Fibroblast of lung (primary cell): Measurements from ENCODE around the gene LY6G6F. TPM values are rescaled to one million over a fixed set of nuclear protein-coding genes. Genes with fewer than 3 reads are reported as not detected.

Source experiments
- DNase-seq, 2 donors: peaks; one replicate each; pipeline versions ENCODE4 v3.0.0 to v3.0.0-alpha.2; 2010; ENCODE audit warnings: low read depth in 2 of 2
- H2AFZ ChIP-seq: 2 replicates; pipeline ENCODE4 v1.5.1; 2012; ENCODE audit warnings: low read length, control low read depth, inconsistent platforms
- H3K27ac ChIP-seq: 2 replicates; pipeline ENCODE4 v1.5.1; 2011; ENCODE audit warnings: low read length, control low read depth; ENCODE audit not compliant: insufficient read depth
- H3K27me3 ChIP-seq: 2 replicates; pipeline ENCODE4 v1.5.1; 2011; ENCODE audit warnings: mild to moderate bottlenecking, low read length; ENCODE audit not compliant: control insufficient read depth, insufficient read depth
- H3K36me3 ChIP-seq: 2 replicates; pipeline ENCODE4 v1.5.1; 2011; ENCODE audit warnings: low read length; ENCODE audit not compliant: control insufficient read depth, insufficient read depth
- H3K4me1 ChIP-seq: 2 replicates; pipeline ENCODE4 v1.5.1; 2011; ENCODE audit warnings: low read length; ENCODE audit not compliant: control insufficient read depth, insufficient read depth; ENCODE audit errors: extremely low read depth
- H3K4me2 ChIP-seq: 2 replicates; pipeline ENCODE4 v1.5.1; 2011; ENCODE audit warnings: low read length, control low read depth; ENCODE audit not compliant: insufficient read depth; ENCODE audit errors: extremely low read depth
- H3K4me3 ChIP-seq, 4 experiments: fragments of 200-600 bp in 1 of 4; sonication (generic) in 1 of 4; replicated peaks in 1 of 4; 2 replicates each; pipeline ENCODE4 v1.5.1; 2011 to 2016; ENCODE audit warnings: low read length in 4 of 4, low read depth in 3 of 4, mild to moderate bottlenecking in 3 of 4, control low read depth in 2 of 4, inconsistent platforms in 1 of 4, mixed read lengths in 1 of 4; ENCODE audit not compliant: insufficient read depth in 1 of 4; ENCODE audit errors: control extremely low read depth in 1 of 4
- H3K79me2 ChIP-seq: 2 replicates; pipeline ENCODE4 v1.5.1; 2012; ENCODE audit warnings: mild to moderate bottlenecking, low read length, inconsistent platforms; ENCODE audit not compliant: control insufficient read depth, insufficient read depth
- H3K9ac ChIP-seq: 2 replicates; pipeline ENCODE4 v1.5.1; 2011; ENCODE audit warnings: mild to moderate bottlenecking, low read length, control low read depth; ENCODE audit not compliant: insufficient read depth
- H3K9me3 ChIP-seq: 2 replicates; pipeline ENCODE4 v1.5.1; 2012; ENCODE audit warnings: low read depth, low read length; ENCODE audit not compliant: control insufficient read depth, insufficient read depth
- H4K20me1 ChIP-seq: 2 replicates; pipeline ENCODE4 v1.5.1; 2011; ENCODE audit warnings: low read length; ENCODE audit not compliant: control insufficient read depth, insufficient read depth; ENCODE audit errors: extremely low read depth
- EZH2 ChIP-seq: IDR thresholded peaks from 2 replicates; pipeline ENCODE4 v1.5.1; 2012; ENCODE audit warnings: low read length, control low read depth, mild to moderate bottlenecking; ENCODE audit errors: missing control alignments
- polyA plus RNA-seq, 2 donors: library from polyadenylated mRNA; depleted of rRNA in 1 of 2; stranded (reverse) in 1 of 2; unstranded in 1 of 2; fragments of >200 nt; gene quantifications; 2 replicates each; pipeline ENCODE4 v1.2.1, GENCODE V29; 2011 to 2012; ENCODE audit warnings: missing spikeins in 1 of 2
- total RNA-seq: library from RNA; depleted of rRNA; stranded (reverse); fragments of >200 nt; gene quantifications from 2 replicates; pipeline ENCODE4 v1.2.1, GENCODE V29; 2014
- TF ChIP-seq, protein P1 (sequence below), 2 donors: IDR thresholded peaks in 1 of 2; conservative IDR thresholded peaks in 1 of 2; 1 replicate in 1 of 2; 2 replicates in 1 of 2; pipeline ENCODE4 v1.5.1; 2011 to 2012; ENCODE audit warnings: low read length in 2 of 2, control low read depth in 1 of 2, inconsistent platforms in 1 of 2, low read depth in 1 of 2, mild to moderate bottlenecking in 1 of 2

LY6G6F gene
- total and polyA plus RNA-seq, 2 donors (not counting 1 experiment from before 2014, with no cell fraction given) = not detected

DNA sequence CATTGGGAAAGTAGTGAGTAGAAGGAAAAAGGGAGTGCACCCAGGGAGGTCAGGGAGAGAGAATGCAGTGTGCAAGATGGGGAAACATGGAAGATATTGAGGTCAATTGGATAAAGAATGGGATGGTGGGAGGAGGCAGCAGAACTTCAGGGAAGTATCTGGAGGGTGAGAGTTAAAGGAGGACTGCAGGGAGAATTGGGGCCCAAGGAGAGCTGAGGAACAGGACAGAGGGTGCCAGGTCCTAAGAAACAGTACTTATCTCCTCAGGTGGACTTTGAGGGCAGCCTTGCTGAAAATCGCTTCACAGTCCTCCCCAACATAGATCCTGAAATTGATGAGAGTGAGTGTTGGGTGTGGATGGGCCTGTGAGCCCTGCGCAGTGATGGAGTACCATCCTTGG lies 51.6 kb downstream of the LY6G6F start:
- no peaks in the 10 kb centered on the region for H3K79me2 ChIP-seq
- peaks cover 1% of the 10 kb centered on the region for H3K4me1 ChIP-seq
- no peaks in the 10 kb centered on the region for H3K27me3 ChIP-seq
- DNase-seq = no peak
- no peaks in the 10 kb centered on the region for H3K9me3 ChIP-seq
- no peaks in the 10 kb centered on the region for H4K20me1 ChIP-seq
- no peak overlapping the region for H3K27ac ChIP-seq
- no peak overlapping the region for H2AFZ ChIP-seq
- H3K4me2 ChIP-seq = no peak overlapping the region
- TF ChIP-seq, protein P1, sequence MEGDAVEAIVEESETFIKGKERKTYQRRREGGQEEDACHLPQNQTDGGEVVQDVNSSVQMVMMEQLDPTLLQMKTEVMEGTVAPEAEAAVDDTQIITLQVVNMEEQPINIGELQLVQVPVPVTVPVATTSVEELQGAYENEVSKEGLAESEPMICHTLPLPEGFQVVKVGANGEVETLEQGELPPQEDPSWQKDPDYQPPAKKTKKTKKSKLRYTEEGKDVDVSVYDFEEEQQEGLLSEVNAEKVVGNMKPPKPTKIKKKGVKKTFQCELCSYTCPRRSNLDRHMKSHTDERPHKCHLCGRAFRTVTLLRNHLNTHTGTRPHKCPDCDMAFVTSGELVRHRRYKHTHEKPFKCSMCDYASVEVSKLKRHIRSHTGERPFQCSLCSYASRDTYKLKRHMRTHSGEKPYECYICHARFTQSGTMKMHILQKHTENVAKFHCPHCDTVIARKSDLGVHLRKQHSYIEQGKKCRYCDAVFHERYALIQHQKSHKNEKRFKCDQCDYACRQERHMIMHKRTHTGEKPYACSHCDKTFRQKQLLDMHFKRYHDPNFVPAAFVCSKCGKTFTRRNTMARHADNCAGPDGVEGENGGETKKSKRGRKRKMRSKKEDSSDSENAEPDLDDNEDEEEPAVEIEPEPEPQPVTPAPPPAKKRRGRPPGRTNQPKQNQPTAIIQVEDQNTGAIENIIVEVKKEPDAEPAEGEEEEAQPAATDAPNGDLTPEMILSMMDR (conservative IDR thresholded peaks at IDR 0.05 in 1 of 2, IDR thresholded peaks at IDR 0.05 in 1 of 2; ENCODE audit: low read depth in 1 of 2, low read length in 2 of 2) = no peak
- TF ChIP-seq EZH2 = no peak
- no peak overlapping the region for H3K9ac ChIP-seq
- H3K36me3 ChIP-seq = peaks cover 7% of the 10 kb centered on the region
- H3K4me3 ChIP-seq = no peak overlapping the region

Other genes starting within 250 kb of the LY6G6F start
Only the 30 nearest of the 39 such genes appear.
- 44.3 and 47.5 TPM in 2 replicates for gene NFKBIL1, start 159.3 kb upstream of the LY6G6F start, total RNA-seq
- gene NFKBIL1, start 159.3 kb upstream of the LY6G6F start, polyA plus RNA-seq = 3.7 and 5.1 TPM in 2 replicates
- gene LTA, start 134.6 kb upstream of the LY6G6F start, total RNA-seq = not detected in 2 replicates
- gene LTA, start 134.6 kb upstream of the LY6G6F start, polyA plus RNA-seq = not detected in 2 replicates
- not detected in 2 replicates for gene TNF, start 131.3 kb upstream of the LY6G6F start, total RNA-seq
- gene TNF, start 131.3 kb upstream of the LY6G6F start, polyA plus RNA-seq = not detected in 2 replicates
- gene LTB, start 124.4 kb upstream of the LY6G6F start, total RNA-seq = not detected in 2 replicates
- not detected in 2 replicates for gene LTB, start 124.4 kb upstream of the LY6G6F start, polyA plus RNA-seq
- not detected in 2 replicates for gene LST1, start 120.6 kb upstream of the LY6G6F start, total RNA-seq
- gene LST1, start 120.6 kb upstream of the LY6G6F start, polyA plus RNA-seq = not detected in 2 replicates
- not detected in 2 replicates for gene NCR3, start 113.9 kb upstream of the LY6G6F start, total RNA-seq
- gene NCR3, start 113.9 kb upstream of the LY6G6F start, polyA plus RNA-seq = not detected in 2 replicates
- not detected in 2 replicates for gene AIF1, start 91.6 kb upstream of the LY6G6F start, total RNA-seq
- gene AIF1, start 91.6 kb upstream of the LY6G6F start, polyA plus RNA-seq = not detected in 2 replicates
- gene PRRC2A, start 86.2 kb upstream of the LY6G6F start, total RNA-seq = 22.9 and 46.6 TPM in 2 replicates
- gene PRRC2A, start 86.2 kb upstream of the LY6G6F start, polyA plus RNA-seq = 26.9 and 50.7 TPM in 2 replicates
- 90.9 and 124 TPM in 2 replicates for gene BAG6, start 54.2 kb upstream of the LY6G6F start, total RNA-seq
- 75.3 and 111 TPM in 2 replicates for gene BAG6, start 54.2 kb upstream of the LY6G6F start, polyA plus RNA-seq
- gene APOM, start 51.0 kb upstream of the LY6G6F start, total RNA-seq = 0.99 and 1.0 TPM in 2 replicates
- 3.9 and 5.4 TPM in 2 replicates for gene APOM, start 51.0 kb upstream of the LY6G6F start, polyA plus RNA-seq
- 20.6 and 26.2 TPM in 2 replicates for gene C6orf47, start 46.1 kb upstream of the LY6G6F start, total RNA-seq
- 6.6 and 7.9 TPM in 2 replicates for gene C6orf47, start 46.1 kb upstream of the LY6G6F start, polyA plus RNA-seq
- 15.0 and 17.2 TPM in 2 replicates for gene GPANK1, start 41.9 kb upstream of the LY6G6F start, total RNA-seq
- gene GPANK1, start 41.9 kb upstream of the LY6G6F start, polyA plus RNA-seq = 12.7 and 13.1 TPM in 2 replicates
- gene CSNK2B, start 40.8 kb upstream of the LY6G6F start, total RNA-seq = 67.2 and 70.9 TPM in 2 replicates
- 84.9 and 124 TPM in 2 replicates for gene CSNK2B, start 40.8 kb upstream of the LY6G6F start, polyA plus RNA-seq
- 1.3 and 2.0 TPM in 2 replicates for gene LY6G5B, start 36.9 kb upstream of the LY6G6F start, total RNA-seq
- 2.8 and 2.9 TPM in 2 replicates for gene LY6G5B, start 36.9 kb upstream of the LY6G6F start, polyA plus RNA-seq
- 0.51 and 0.83 TPM in 2 replicates for gene LY6G5C, start 25.8 kb upstream of the LY6G6F start, total RNA-seq
- 2.0 and 2.9 TPM in 2 replicates for gene LY6G5C, start 25.8 kb upstream of the LY6G6F start, polyA plus RNA-seq
- 62.1 and 72.0 TPM in 2 replicates for gene ABHD16A, start 3.5 kb upstream of the LY6G6F start, total RNA-seq
- 24.2 and 25.1 TPM in 2 replicates for gene ABHD16A, start 3.5 kb upstream of the LY6G6F start, polyA plus RNA-seq
- not detected in 2 replicates for gene LY6G6D, start 8.5 kb downstream of the LY6G6F start, total RNA-seq
- gene LY6G6D, start 8.5 kb downstream of the LY6G6F start, polyA plus RNA-seq = not detected in 2 replicates
- not detected in 2 replicates for gene LY6G6C, start 14.9 kb downstream of the LY6G6F start, total RNA-seq
- gene LY6G6C, start 14.9 kb downstream of the LY6G6F start, polyA plus RNA-seq = not detected in 2 replicates
- not detected in 2 replicates for gene MPIG6B, start 16.5 kb downstream of the LY6G6F start, total RNA-seq
- gene MPIG6B, start 16.5 kb downstream of the LY6G6F start, polyA plus RNA-seq = not detected in 2 replicates
- 97.3 and 119 TPM in 2 replicates for gene DDAH2, start 22.4 kb downstream of the LY6G6F start, total RNA-seq
- gene DDAH2, start 22.4 kb downstream of the LY6G6F start, polyA plus RNA-seq = 42.5 and 43.4 TPM in 2 replicates
- gene CLIC1, start 29.7 kb downstream of the LY6G6F start, total RNA-seq = 439 and 615 TPM in 2 replicates
- gene CLIC1, start 29.7 kb downstream of the LY6G6F start, polyA plus RNA-seq = 639 and 788 TPM in 2 replicates
- gene MSH5, start 33.1 kb downstream of the LY6G6F start, total RNA-seq = 2.3 and 4.3 TPM in 2 replicates
- 6.0 and 11.1 TPM in 2 replicates for gene MSH5, start 33.1 kb downstream of the LY6G6F start, polyA plus RNA-seq
- gene SAPCD1, start 55.8 kb downstream of the LY6G6F start, total RNA-seq = 0.26 and 0.50 TPM in 2 replicates
- gene SAPCD1, start 55.8 kb downstream of the LY6G6F start, polyA plus RNA-seq = 1.3 and 1.4 TPM in 2 replicates
- gene VWA7, start 70.5 kb downstream of the LY6G6F start, total RNA-seq = under 0.01 and 0.66 TPM in 2 replicates
- gene VWA7, start 70.5 kb downstream of the LY6G6F start, polyA plus RNA-seq = 0.16 and 0.60 TPM in 2 replicates
- gene VARS1, start 88.9 kb downstream of the LY6G6F start, total RNA-seq = 29.8 and 53.5 TPM in 2 replicates
- gene VARS1, start 88.9 kb downstream of the LY6G6F start, polyA plus RNA-seq = 16.0 and 31.0 TPM in 2 replicates
- 23.1 and 24.3 TPM in 2 replicates for gene LSM2, start 100.1 kb downstream of the LY6G6F start, total RNA-seq
- gene LSM2, start 100.1 kb downstream of the LY6G6F start, polyA plus RNA-seq = 34.7 and 68.1 TPM in 2 replicates
- gene HSPA1L, start 108.4 kb downstream of the LY6G6F start, total RNA-seq = 2.1 and 3.1 TPM in 2 replicates
- gene HSPA1L, start 108.4 kb downstream of the LY6G6F start, polyA plus RNA-seq = 0.74 and 0.75 TPM in 2 replicates
- 70.0 and 111 TPM in 2 replicates for gene HSPA1A, start 108.7 kb downstream of the LY6G6F start, total RNA-seq
- 61.2 and 66.3 TPM in 2 replicates for gene HSPA1A, start 108.7 kb downstream of the LY6G6F start, polyA plus RNA-seq
- 115 and 152 TPM in 2 replicates for gene HSPA1B, start 120.9 kb downstream of the LY6G6F start, total RNA-seq
- gene HSPA1B, start 120.9 kb downstream of the LY6G6F start, polyA plus RNA-seq = 35.5 and 60.2 TPM in 2 replicates
- 100 and 109 TPM in 2 replicates for gene NEU1, start 156.0 kb downstream of the LY6G6F start, total RNA-seq
- 51.2 and 66.4 TPM in 2 replicates for gene NEU1, start 156.0 kb downstream of the LY6G6F start, polyA plus RNA-seq